HG02571 (cell line): ENCODE data around the gene EMC1.
"Not testable (repeated sequence)": the region's sequence is repeated elsewhere in the genome, so short reads cannot be mapped to it uniquely, and the experiment has no call there.

Experiments
- ATAC-seq: cut with Tn5 transposase; IDR thresholded peaks from one replicate; pipeline ENCODE4 v1.9.1; 2021; ENCODE audit warnings: mild to moderate bottlenecking, moderate library complexity; ENCODE audit not compliant: unreplicated experiment

The EMC1 gene

GRCh38 chr1:19262047-19262446 lies 10.7 kb upstream of the EMC1 start:
- no peak for ATAC-seq

DNA sequence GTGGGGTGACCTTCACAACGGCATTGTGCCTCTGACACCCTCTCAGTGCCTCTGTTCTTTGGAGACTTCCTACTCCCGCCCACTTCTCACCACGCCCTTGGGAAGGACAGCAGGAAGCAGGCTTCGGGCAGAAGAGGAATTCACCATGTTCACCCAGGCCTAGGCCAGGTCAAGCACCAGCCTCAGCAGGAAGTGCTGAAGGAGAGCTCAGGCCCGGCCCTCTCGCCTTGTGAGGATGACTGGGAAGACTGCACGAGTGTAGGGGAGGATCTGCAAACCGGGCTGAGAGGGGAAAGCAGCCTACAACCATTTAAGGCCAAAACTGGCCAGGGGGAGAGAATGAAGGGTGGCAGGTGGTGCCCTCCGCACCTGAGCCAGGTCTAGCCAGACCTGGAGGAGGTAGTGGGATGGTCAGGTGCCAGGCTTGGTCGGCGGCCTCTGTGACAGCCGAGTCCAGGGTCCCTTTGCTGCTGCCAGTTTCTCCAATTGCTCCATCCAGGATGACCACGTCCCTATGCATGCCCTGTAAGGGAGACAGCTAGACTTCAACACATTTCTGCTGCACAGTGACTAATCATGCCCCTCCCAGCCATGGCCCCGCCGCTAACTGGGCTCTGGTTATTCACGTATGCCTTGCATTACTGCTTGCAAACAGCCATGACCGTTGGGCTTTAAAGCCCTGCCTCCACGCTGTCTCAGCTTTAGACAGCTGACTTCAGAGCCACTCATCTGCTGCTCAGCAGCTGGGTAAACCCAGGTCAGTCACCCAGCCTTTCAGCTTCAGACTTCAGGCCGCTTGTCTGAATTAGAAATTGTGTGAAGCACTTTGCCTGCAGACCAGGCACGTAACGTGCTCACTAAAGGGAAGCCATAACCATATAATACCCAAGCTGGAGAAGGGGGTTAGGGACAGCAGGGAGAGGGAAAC lies 9.2 kb upstream of the EMC1 start:
- ATAC-seq, result no peak

- no peak for ATAC-seq
Measured at GRCh38 chr1:19258353-19258752, 7.0 kb upstream of the EMC1 start.

- ATAC-seq, result no peak
Measured at GRCh38 chr1:19257178-19257914, 6.0 kb upstream of the EMC1 start.

DNA sequence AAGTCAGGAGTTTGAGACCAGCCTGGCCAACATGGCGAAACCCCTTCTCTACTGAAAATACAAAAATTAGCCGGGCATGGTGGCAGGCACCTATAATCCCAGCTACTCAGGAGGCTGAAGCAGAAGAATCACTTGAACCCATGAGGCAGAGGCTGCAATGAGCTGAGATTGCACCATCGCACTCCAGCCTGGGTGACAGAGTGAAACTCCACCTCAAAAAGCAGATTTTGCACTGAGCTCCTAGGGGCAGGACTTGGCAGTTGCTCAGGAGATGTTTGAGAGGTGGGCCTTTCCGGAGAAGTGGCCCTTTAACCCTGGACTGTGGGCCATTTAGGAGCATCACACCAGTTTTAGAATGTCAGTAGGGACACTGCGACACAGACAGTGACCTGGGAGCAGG lies 5.0 kb upstream of the EMC1 start:
- not testable (repeated sequence) for ATAC-seq

GRCh38 chr1:19255288-19255687 lies 4.0 kb upstream of the EMC1 start:
- no peak for ATAC-seq

GRCh38 chr1:19254416-19254815 lies 3.1 kb upstream of the EMC1 start:
- ATAC-seq, result no peak

GRCh38 chr1:19250629-19251304 lies 557 bp downstream of the EMC1 start:
- no peak for ATAC-seq

DNA sequence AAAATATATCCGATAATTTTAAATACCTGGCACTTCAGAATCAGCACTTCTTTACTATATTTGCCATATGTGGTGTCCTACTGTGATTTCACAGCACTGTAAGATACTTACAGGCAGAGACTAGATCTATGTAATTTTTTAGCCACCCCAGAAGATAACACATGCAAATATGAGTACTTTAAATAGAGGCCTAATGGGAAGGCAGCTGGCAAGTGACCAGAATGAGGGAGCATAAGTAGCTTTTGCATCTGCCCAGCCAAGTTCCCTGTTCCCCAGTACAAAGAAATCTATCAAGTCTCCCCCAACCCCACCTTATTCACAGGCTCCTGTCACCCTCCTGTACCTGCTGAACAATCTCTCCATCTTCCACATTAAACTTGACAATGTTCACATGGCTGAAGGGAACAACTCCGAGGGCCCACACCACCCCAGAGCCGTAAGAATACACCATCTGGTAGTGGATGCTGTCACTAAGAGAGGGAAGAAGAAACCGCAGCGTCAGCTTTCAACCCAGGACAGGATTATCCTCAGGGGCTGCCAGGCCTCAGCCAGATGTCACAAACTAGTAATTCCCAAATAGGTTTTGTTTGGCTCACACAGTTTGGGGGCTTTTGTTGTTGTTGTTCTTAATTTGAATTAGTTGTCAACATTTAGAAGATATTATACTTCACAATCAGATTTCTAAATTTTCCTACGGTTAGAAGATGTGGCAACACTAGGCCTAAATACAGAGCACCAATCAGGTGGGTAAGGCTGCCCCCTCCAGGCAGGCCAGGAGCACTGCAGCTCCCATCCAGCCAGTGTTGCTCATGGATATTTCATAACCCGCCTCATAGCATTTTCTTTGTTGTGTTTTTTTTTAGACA lies 10.4 kb downstream of the EMC1 start:
- ATAC-seq, result no peak

DNA sequence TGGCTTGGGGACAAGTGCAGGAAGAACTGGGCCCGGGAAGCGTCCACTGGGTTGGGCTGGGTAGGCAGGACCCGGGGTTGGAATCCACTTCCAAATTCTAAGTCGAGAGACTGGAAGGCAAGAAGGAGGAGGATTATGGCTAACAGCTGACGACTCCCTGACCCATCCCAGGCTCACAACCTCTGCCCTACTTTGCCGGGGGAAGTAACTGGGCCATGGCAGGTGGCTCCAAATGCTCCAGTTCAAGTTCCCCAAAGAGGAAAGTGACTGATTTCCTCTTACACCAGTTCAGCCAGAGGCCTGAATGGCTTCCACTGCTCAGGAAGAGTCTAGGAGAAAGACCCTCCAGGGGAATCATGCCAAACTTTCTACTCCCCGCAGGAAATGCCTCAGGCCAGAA lies 11.4 kb downstream of the EMC1 start:
- no peak for ATAC-seq

- no peak for ATAC-seq
Measured at GRCh38 chr1:19234224-19234623, 17.1 kb downstream of the EMC1 start.

DNA sequence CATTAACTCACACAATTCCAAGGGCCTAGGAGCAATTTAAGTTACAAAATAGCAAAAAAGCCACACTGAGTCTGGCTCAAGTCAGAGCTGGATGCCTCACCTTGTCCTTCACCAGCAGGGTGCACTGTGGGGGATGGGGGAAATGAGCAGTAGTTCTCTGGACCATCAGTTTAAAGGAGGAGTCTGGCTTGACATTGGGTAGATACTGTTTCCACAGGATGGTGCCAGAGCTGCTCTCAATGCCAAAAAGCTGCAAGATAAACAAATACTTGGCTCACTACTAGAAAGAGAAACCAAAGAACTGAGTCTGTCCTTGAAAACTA lies 18.8 kb downstream of the EMC1 start:
- no peak for ATAC-seq

DNA sequence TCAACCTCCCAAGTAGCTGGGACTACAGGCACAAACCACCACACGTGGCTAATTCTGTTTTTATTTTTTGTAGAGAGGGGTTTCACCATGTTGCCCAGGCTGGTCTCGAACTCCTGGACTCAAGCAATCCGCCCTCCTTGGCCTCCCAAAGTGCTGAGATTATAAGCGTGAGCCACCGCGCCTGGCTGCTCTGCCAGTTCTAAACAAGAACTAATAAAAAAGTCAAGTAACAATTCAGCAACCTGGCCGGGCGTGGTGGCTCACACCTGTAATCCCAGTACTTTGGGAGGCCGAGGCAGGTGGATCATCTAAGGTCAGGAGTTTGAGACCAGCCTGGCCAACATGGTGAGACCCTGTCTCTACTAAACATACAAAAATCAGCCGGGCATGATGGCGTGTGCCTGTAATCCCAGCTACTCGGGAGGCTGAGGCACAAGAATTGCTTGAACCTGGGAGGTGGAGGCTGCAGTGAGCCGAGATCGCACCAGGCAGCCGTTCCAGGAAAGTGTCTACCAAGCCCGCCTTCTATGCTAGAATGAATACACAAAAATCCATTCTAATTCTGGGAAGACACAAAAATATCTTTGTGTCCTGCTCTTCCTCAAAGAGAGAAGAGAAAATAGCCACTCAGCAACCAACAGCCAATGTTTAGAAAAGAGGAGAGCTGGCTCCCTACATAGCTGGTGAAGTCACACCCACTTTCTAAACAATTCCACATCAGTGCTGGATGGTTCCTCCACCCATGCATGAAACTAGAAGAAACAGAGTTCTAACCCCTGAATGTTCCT lies 19.4 kb downstream of the EMC1 start:
- not testable (repeated sequence) for ATAC-seq

- no peak for ATAC-seq
Measured at GRCh38 chr1:19229828-19230325, 21.4 kb downstream of the EMC1 start.

DNA sequence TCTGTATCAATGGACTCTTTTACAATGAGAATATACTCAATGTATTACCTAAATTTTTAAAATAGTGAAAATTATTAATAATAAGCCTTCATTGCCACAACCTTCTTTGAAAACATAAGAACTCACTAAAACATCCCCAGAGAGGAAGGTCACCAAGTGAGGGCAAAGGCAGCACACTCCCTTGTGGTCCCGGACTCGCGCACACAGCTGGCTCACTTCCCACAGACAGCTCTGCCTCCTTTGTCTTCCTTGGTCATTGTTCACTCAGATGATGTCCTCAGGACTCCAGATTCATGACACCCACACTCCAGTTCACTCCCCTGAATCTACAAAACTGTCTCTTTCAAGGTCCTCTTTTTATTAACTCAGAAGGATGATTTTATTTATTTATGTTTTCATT lies 22.1 kb downstream of the EMC1 start:
- no peak for ATAC-seq

- no peak for ATAC-seq
Measured at GRCh38 chr1:19222979-19223824, 28.1 kb downstream of the EMC1 start.

GRCh38 chr1:19222573-19222972 lies 28.8 kb downstream of the EMC1 start:
- ATAC-seq, result no peak

DNA sequence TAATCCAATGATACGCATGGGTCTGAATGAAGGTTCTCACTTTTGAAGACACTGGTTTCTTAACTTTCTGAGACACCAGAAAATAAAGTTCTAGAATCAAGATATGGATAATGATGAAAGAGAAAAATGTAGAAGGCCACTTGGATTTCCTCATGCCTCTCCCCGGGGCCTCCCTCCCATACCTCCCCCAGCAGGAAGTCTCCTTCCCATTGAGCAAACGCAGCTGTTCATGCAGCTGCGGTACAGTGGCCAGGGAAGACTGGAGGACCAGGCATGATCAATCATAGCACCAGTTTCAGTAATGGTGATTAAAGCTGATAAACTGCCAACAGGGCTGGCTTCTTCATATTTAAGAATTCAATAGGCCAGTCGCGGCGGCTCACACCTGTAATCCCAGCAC lies 30.3 kb downstream of the EMC1 start:
- ATAC-seq, result no peak
